ENCODE measurements around the gene CACNA1G. TPM values are rescaled to one million over a fixed set of nuclear protein-coding genes. Genes with fewer than 3 reads are reported as not detected.

The CACNA1G gene
- total and polyA plus RNA-seq, 5 donors, result 4.3 to 14.8 (median 4.5) TPM

DNA sequence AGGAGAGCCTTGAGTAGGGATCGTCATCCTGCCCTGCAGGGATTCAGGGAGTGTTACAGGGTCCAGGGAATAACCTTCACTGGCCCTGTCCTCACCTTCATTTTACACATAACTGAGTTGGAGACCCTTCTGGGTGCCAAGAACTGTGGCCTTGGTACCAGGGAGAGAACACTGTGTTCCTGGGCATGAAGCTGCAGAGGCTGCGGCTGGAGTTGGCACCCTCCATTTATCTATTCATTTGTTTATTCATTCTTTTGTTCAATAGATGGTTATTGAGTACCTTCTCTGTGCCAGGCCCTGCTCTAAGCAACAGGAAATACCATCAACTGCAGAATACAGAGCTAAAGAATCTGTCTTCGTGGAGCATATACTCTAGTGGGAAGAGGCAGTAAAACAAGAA is 80.8 kb downstream of the CACNA1G start:
- Histone ChIP-seq H3K4me1 (ENCODE audit: control insufficient read depth, insufficient read depth, low read length) (peaks cover 12% of the 10 kb centered on the region), H3K9me3 (ENCODE audit: control insufficient read depth, low read length) (no peaks in the 10 kb centered on the region), H3K4me3 (ENCODE audit: low read length) (no peak overlapping the region), H3K27ac (ENCODE audit: low read length) (no peak overlapping the region), H3K27me3 (ENCODE audit: control insufficient read depth, insufficient read depth) (no peaks in the 10 kb centered on the region)
- 62% methylated on average over 3 of the region's 3 CpGs for WGBS
- intact Hi-C loops (cut with DNase I), result no loop called here
- ATAC-seq (no peak), DNase-seq (no peak)

GRCh38 chr17:50642071-50642721 is 81.7 kb downstream of the CACNA1G start:
- peak in 1 of 3 donors; percentile 40 for DNase-seq
- 85% methylated on average over 15 of the region's 15 CpGs for WGBS
- Histone ChIP-seq H3K4me1 (ENCODE audit: control insufficient read depth, insufficient read depth, low read length) (peaks cover 12% of the 10 kb centered on the region), H3K9me3 (ENCODE audit: control insufficient read depth, low read length) (no peaks in the 10 kb centered on the region), H3K27me3 (ENCODE audit: control insufficient read depth, insufficient read depth) (no peaks in the 10 kb centered on the region), H3K4me3 (ENCODE audit: low read length) (no peak overlapping the region), H3K27ac (ENCODE audit: low read length) (no peak overlapping the region)
- no peak for ATAC-seq
- intact Hi-C loops (cut with DNase I), result no loop called here

- intact Hi-C loops (cut with DNase I), result no loop called here
- Histone ChIP-seq H3K9me3 (ENCODE audit: control insufficient read depth, low read length) (no peaks in the 10 kb centered on the region), H3K27ac (ENCODE audit: low read length) (no peak overlapping the region), H3K27me3 (ENCODE audit: control insufficient read depth, insufficient read depth) (no peaks in the 10 kb centered on the region), H3K4me3 (ENCODE audit: low read length) (no peak overlapping the region), H3K4me1 (ENCODE audit: control insufficient read depth, insufficient read depth, low read length) (peaks cover 12% of the 10 kb centered on the region)
- WGBS, result 90% methylated on average over 10 of the region's 10 CpGs
- DNase-seq (peak in 1 of 3 donors; percentile 14), ATAC-seq (no peak)
Observed at GRCh38 chr17:50642722-50643656, 82.5 kb downstream of the CACNA1G start.

GRCh38 chr17:50645748-50646682 is 85.5 kb downstream of the CACNA1G start:
- peaks cover 3% of the 10 kb centered on the region for H3K4me1 ChIP-seq (ENCODE audit: control insufficient read depth, insufficient read depth, low read length)
- H3K27ac ChIP-seq (ENCODE audit: low read length), result no peak overlapping the region
- no peaks in the 10 kb centered on the region for H3K9me3 ChIP-seq (ENCODE audit: control insufficient read depth, low read length)
- WGBS, result 95% methylated on average over 3 of the region's 3 CpGs
- H3K4me3 ChIP-seq (ENCODE audit: low read length), result no peak overlapping the region
- DNase-seq (no peak), ATAC-seq (no peak)
- intact Hi-C loops (cut with DNase I), result no loop called here
- no peaks in the 10 kb centered on the region for H3K27me3 ChIP-seq (ENCODE audit: control insufficient read depth, insufficient read depth)

GRCh38 chr17:50647187-50647586 is 86.7 kb downstream of the CACNA1G start:
- Histone ChIP-seq H3K4me3 (ENCODE audit: low read length) (no peak overlapping the region), H3K4me1 (ENCODE audit: control insufficient read depth, insufficient read depth, low read length) (no peaks in the 10 kb centered on the region), H3K27me3 (ENCODE audit: control insufficient read depth, insufficient read depth) (no peaks in the 10 kb centered on the region), H3K9me3 (ENCODE audit: control insufficient read depth, low read length) (no peaks in the 10 kb centered on the region), H3K27ac (ENCODE audit: low read length) (no peak overlapping the region)
- WGBS, result 67% methylated on average over 2 of the region's 2 CpGs
- intact Hi-C loops (cut with DNase I), result no loop called here
- no peak for ATAC-seq
- DNase-seq, result no peak

DNA sequence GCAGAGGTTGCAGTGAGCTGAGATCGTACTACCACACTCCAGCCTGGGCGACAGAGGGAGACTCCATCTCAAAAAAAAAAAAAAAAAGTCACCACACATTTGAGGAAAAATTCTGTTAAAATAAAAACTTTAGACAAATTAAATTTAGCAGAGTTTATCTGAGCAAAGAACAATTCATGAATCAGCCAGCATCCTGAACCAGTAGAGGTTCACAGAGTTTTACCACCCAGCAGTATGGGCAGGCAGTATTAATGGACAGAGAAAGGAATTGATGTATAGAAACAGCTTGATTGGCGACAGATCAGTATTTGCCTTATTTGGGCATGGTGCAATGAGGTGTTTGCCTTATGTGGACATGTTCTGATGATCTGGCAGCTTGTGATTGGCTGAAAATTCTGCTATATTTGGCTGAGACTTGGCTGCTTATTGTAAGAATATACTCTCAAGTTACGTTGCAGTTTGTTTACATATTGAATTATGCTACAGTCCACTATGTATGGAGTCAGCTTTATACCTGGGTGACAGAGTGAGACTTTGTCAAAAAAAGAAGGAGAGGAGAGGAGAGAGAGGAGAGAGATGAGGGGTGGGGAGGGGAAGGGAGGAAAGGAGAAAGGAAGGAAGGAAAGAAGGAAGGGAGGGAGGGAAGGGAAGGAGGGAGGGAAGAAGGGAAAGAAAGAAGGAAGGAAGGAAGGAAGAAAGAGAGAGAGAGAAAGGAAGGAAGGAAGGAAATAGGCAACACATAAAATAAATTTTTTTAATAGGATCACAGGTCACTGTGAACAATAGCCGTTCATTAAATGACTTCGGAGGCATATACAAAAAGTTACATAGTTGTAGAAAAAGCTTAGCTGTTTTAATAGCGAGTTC is 88.8 kb downstream of the CACNA1G start:
- no peak overlapping the region for H3K27ac ChIP-seq (ENCODE audit: low read length)
- H3K9me3 ChIP-seq (ENCODE audit: control insufficient read depth, low read length), result no peaks in the 10 kb centered on the region
- no peak for ATAC-seq
- H3K4me1 ChIP-seq (ENCODE audit: control insufficient read depth, insufficient read depth, low read length), result no peaks in the 10 kb centered on the region
- 82% methylated on average over 7 of the region's 7 CpGs for WGBS
- no peak overlapping the region for H3K4me3 ChIP-seq (ENCODE audit: low read length)
- H3K27me3 ChIP-seq (ENCODE audit: control insufficient read depth, insufficient read depth), result no peaks in the 10 kb centered on the region
- intact Hi-C loops (cut with DNase I), result no loop called here
- no peak for DNase-seq

- no peak for ATAC-seq
- no peak for DNase-seq
- WGBS, result 93% methylated on average over 2 of the region's 2 CpGs
Observed at GRCh38 chr17:50651661-50652060, 91.1 kb downstream of the CACNA1G start.

DNA sequence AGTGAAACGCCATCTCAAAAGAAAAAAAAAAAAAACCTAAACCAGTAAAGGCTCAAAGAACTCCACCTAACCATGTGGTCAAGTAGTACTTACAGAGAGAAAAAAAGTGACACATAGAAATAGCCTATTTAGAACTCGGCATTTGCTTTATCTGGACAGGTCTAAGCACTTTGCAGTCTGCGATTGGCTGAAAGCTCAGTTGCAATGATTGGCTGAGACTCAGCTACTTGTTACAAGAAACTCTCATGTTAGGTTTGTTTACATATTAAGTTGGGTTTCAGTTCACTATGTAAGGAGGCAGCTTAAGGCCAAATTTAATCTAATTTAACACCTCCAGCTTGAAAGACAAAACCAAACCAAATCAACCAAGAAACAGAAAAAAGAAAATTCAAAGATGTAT is 93.2 kb downstream of the CACNA1G start:
- no peak overlapping the region for H3K27ac ChIP-seq (ENCODE audit: low read length)

More at GRCh38 chr17:50651661-50652060, 91.1 kb downstream of the CACNA1G start:
- Histone ChIP-seq H3K4me3 (ENCODE audit: low read length) (no peak overlapping the region), H3K9me3 (ENCODE audit: control insufficient read depth, low read length) (no peaks in the 10 kb centered on the region), H3K27ac (ENCODE audit: low read length) (no peak overlapping the region), H3K4me1 (ENCODE audit: control insufficient read depth, insufficient read depth, low read length) (no peaks in the 10 kb centered on the region), H3K27me3 (ENCODE audit: control insufficient read depth, insufficient read depth) (no peaks in the 10 kb centered on the region)
- intact Hi-C loops (cut with DNase I), result no loop called here

GRCh38 chr17:50656509-50656908 is 96.0 kb downstream of the CACNA1G start:
- no peak for DNase-seq
- no peak for ATAC-seq
- Histone ChIP-seq H3K27ac (ENCODE audit: low read length) (no peak overlapping the region), H3K9me3 (ENCODE audit: control insufficient read depth, low read length) (no peaks in the 10 kb centered on the region), H3K4me3 (ENCODE audit: low read length) (no peak overlapping the region), H3K27me3 (ENCODE audit: control insufficient read depth, insufficient read depth) (no peaks in the 10 kb centered on the region), H3K4me1 (ENCODE audit: control insufficient read depth, insufficient read depth, low read length) (peaks cover 16% of the 10 kb centered on the region)
- intact Hi-C loops (cut with DNase I), result no loop called here
- 93% methylated on average over 5 of the region's 5 CpGs for WGBS

More for the DNA sequence above, 93.2 kb downstream of the CACNA1G start:
- H3K27me3 ChIP-seq (ENCODE audit: control insufficient read depth, insufficient read depth), result no peaks in the 10 kb centered on the region
- H3K4me1 ChIP-seq (ENCODE audit: control insufficient read depth, insufficient read depth, low read length), result no peaks in the 10 kb centered on the region
- H3K9me3 ChIP-seq (ENCODE audit: control insufficient read depth, low read length), result no peaks in the 10 kb centered on the region
- no peak for DNase-seq
- ATAC-seq, result no peak
- intact Hi-C loops (cut with DNase I), result no loop called here
- no peak overlapping the region for H3K4me3 ChIP-seq (ENCODE audit: low read length)
- 85% methylated on average over 3 of the region's 3 CpGs for WGBS

DNA sequence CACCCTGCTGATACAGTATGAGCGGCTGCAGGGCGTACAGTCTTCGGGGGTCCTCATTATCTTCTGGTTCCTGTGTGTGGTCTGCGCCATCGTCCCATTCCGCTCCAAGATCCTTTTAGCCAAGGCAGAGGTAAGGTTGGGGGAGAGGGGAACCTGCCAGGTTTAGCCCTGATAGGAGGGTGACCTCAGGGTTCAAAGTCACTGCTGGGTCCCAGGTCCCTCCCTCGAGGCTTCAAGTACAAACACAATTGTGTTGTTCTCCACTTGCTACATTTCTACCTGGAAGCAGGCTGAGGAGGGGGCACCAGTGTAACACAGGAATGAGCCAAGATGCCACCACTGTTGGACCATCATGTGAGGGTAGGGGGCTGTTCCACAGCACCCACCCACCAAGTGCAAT is 96.5 kb downstream of the CACNA1G start:
- no peak overlapping the region for H3K27ac ChIP-seq (ENCODE audit: low read length)
- no peak overlapping the region for H3K4me3 ChIP-seq (ENCODE audit: low read length)
- 92% methylated on average over 7 of the region's 7 CpGs for WGBS
- intact Hi-C loops (cut with DNase I), result no loop called here
- no peaks in the 10 kb centered on the region for H3K9me3 ChIP-seq (ENCODE audit: control insufficient read depth, low read length)
- peaks cover 22% of the 10 kb centered on the region for H3K4me1 ChIP-seq (ENCODE audit: control insufficient read depth, insufficient read depth, low read length)
- DNase-seq (no peak), ATAC-seq (no peak)
- H3K27me3 ChIP-seq (ENCODE audit: control insufficient read depth, insufficient read depth), result no peaks in the 10 kb centered on the region

All from right cardiac atrium (tissue), 5 donors.